ENCODE results near the gene PARD3. TPM values are rescaled to one million over a fixed set of nuclear protein-coding genes. Genes with fewer than 3 reads are reported as not detected.

The PARD3 gene
- polyA plus RNA-seq, 1 donor from 2014 or later: 12.4 TPM

DNA sequence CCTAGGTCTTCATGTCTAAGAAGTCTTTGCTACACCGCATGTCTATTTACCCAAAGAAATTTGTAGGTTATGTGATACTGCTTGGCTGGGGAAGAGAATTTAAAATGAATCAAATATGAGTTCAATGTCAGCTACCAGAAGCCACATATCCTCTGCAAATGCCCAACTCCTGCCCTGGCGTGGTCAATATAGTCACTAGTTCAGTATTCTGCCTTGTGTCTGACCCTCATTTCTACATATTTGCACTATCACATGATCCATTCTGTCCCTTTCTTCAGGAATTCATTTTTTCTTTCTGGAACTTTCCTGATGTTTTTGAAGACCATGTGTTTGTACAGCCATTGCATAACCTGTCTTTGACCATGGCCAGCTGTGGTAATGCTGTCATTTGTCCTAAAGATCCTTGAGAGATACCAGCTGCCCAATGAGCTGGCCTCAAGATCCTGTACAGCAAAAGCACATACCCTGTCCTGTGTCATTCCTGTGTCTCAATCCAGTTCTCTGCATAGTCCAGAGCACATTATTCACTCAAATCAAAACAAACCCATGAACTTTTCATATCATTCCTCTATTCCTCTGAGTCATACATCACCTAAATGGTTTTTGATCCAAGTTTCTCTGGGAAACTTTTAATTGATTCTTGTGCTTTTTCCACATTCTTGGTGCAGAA, 524.5 kb downstream of the PARD3 start:
- H3K36me3 ChIP-seq (ENCODE audit: insufficient read depth, low read length): no peaks in the 10 kb centered on the region
- no peaks in the 10 kb centered on the region for H3K9me2 ChIP-seq (ENCODE audit: insufficient read depth, low read length)
- no peak overlapping the region for H3K4me3 ChIP-seq (ENCODE audit: low read length)
- H4K20me1 ChIP-seq (ENCODE audit: insufficient read depth): no peaks in the 10 kb centered on the region
- H2AFZ ChIP-seq (ENCODE audit: low read depth, low read length): no peak overlapping the region
- no peak overlapping the region for H3K27ac ChIP-seq (ENCODE audit: low read length)
- H3K79me2 ChIP-seq (replicated peaks; ENCODE audit: insufficient read depth, low read length): no peaks in the 10 kb centered on the region
- H3F3A ChIP-seq (ENCODE audit: insufficient read depth, low read length, poor library complexity, severe bottlenecking): peaks cover 4% of the 10 kb centered on the region
- H3K4me2 ChIP-seq (ENCODE audit: low read length): no peak overlapping the region
- no peaks in the 10 kb centered on the region for H3K27me3 ChIP-seq (ENCODE audit: insufficient read depth, low read depth, low read length)
- no peaks in the 10 kb centered on the region for H3K9me3 ChIP-seq (ENCODE audit: low read length)
- TF ChIP-seq, protein P1, sequence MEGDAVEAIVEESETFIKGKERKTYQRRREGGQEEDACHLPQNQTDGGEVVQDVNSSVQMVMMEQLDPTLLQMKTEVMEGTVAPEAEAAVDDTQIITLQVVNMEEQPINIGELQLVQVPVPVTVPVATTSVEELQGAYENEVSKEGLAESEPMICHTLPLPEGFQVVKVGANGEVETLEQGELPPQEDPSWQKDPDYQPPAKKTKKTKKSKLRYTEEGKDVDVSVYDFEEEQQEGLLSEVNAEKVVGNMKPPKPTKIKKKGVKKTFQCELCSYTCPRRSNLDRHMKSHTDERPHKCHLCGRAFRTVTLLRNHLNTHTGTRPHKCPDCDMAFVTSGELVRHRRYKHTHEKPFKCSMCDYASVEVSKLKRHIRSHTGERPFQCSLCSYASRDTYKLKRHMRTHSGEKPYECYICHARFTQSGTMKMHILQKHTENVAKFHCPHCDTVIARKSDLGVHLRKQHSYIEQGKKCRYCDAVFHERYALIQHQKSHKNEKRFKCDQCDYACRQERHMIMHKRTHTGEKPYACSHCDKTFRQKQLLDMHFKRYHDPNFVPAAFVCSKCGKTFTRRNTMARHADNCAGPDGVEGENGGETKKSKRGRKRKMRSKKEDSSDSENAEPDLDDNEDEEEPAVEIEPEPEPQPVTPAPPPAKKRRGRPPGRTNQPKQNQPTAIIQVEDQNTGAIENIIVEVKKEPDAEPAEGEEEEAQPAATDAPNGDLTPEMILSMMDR (IDR thresholded peaks at IDR 0.05; ENCODE audit: poor library complexity, severe bottlenecking): no peak
- TF ChIP-seq RAD21 (conservative IDR thresholded peaks at IDR 0.05) (no peak), POLR2AphosphoS5 (IDR thresholded peaks at IDR 0.05) (no peak), SMC3 (conservative IDR thresholded peaks at IDR 0.05; ENCODE audit: poor library complexity) (no peak), EP300 (conservative IDR thresholded peaks at IDR 0.05; ENCODE audit: poor library complexity, severe bottlenecking) (no peak), EZH2 (IDR thresholded peaks at IDR 0.05; ENCODE audit: borderline replicate concordance, insufficient read depth, low read length, poor library complexity, severe bottlenecking) (no peak), TAF1 (IDR thresholded peaks at IDR 0.05; ENCODE audit: low read depth) (no peak), MXI1 (conservative IDR thresholded peaks at IDR 0.05; ENCODE audit: poor library complexity, severe bottlenecking) (no peak)
- TF ChIP-seq, protein P2, sequence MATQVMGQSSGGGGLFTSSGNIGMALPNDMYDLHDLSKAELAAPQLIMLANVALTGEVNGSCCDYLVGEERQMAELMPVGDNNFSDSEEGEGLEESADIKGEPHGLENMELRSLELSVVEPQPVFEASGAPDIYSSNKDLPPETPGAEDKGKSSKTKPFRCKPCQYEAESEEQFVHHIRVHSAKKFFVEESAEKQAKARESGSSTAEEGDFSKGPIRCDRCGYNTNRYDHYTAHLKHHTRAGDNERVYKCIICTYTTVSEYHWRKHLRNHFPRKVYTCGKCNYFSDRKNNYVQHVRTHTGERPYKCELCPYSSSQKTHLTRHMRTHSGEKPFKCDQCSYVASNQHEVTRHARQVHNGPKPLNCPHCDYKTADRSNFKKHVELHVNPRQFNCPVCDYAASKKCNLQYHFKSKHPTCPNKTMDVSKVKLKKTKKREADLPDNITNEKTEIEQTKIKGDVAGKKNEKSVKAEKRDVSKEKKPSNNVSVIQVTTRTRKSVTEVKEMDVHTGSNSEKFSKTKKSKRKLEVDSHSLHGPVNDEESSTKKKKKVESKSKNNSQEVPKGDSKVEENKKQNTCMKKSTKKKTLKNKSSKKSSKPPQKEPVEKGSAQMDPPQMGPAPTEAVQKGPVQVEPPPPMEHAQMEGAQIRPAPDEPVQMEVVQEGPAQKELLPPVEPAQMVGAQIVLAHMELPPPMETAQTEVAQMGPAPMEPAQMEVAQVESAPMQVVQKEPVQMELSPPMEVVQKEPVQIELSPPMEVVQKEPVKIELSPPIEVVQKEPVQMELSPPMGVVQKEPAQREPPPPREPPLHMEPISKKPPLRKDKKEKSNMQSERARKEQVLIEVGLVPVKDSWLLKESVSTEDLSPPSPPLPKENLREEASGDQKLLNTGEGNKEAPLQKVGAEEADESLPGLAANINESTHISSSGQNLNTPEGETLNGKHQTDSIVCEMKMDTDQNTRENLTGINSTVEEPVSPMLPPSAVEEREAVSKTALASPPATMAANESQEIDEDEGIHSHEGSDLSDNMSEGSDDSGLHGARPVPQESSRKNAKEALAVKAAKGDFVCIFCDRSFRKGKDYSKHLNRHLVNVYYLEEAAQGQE (IDR thresholded peaks at IDR 0.05; ENCODE audit: borderline replicate concordance): no peak
- H3K9ac ChIP-seq (ENCODE audit: low read length): no peak overlapping the region

DNA sequence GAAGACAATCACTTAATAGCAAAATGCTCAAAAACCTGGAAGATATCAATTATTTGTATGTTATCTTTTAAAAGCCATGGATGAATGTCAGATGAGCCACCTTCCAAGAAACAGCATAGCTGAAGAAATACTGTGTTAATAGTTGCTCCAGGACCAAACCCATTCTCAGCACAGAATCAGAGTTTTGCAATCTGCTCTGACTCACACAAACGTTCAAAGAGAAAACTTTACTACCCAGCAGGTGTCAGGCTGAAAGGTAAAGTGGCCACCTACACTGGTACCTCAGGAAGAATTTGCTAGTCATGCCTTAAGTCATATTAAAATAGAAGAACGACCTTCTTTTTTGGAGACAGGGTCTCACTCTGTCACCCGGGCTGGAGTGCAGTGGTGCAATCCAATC, 526.5 kb downstream of the PARD3 start:
- TF ChIP-seq TAF1 (IDR thresholded peaks at IDR 0.05; ENCODE audit: low read depth): no peak
- TF ChIP-seq POLR2AphosphoS5 (IDR thresholded peaks at IDR 0.05): no peak
- TF ChIP-seq, protein P2 (IDR thresholded peaks at IDR 0.05; ENCODE audit: borderline replicate concordance): no peak
- no peak for TF ChIP-seq EP300 (conservative IDR thresholded peaks at IDR 0.05; ENCODE audit: poor library complexity, severe bottlenecking)
- TF ChIP-seq EZH2 (IDR thresholded peaks at IDR 0.05; ENCODE audit: borderline replicate concordance, insufficient read depth, low read length, poor library complexity, severe bottlenecking): no peak
- TF ChIP-seq SMC3 (conservative IDR thresholded peaks at IDR 0.05; ENCODE audit: poor library complexity): no peak
- TF ChIP-seq, protein P1 (IDR thresholded peaks at IDR 0.05; ENCODE audit: poor library complexity, severe bottlenecking): no peak
- TF ChIP-seq RAD21 (conservative IDR thresholded peaks at IDR 0.05): no peak
- no peak for TF ChIP-seq MXI1 (conservative IDR thresholded peaks at IDR 0.05; ENCODE audit: poor library complexity, severe bottlenecking)
- no peaks in the 10 kb centered on the region for H3K79me2 ChIP-seq (replicated peaks; ENCODE audit: insufficient read depth, low read length)
- H3K4me3 ChIP-seq (ENCODE audit: low read length): no peak overlapping the region
- H3K9me2 ChIP-seq (ENCODE audit: insufficient read depth, low read length): no peaks in the 10 kb centered on the region
- no peak overlapping the region for H3K27ac ChIP-seq (ENCODE audit: low read length)
- no peaks in the 10 kb centered on the region for H3K9me3 ChIP-seq (ENCODE audit: low read length)
- no peak overlapping the region for H2AFZ ChIP-seq (ENCODE audit: low read depth, low read length)
- no peak overlapping the region for H3K9ac ChIP-seq (ENCODE audit: low read length)
- no peaks in the 10 kb centered on the region for H3K36me3 ChIP-seq (ENCODE audit: insufficient read depth, low read length)
- peaks cover 4% of the 10 kb centered on the region for H3F3A ChIP-seq (ENCODE audit: insufficient read depth, low read length, poor library complexity, severe bottlenecking)
- no peaks in the 10 kb centered on the region for H3K27me3 ChIP-seq (ENCODE audit: insufficient read depth, low read depth, low read length)
- no peak overlapping the region for H3K4me2 ChIP-seq (ENCODE audit: low read length)
- H4K20me1 ChIP-seq (ENCODE audit: insufficient read depth): no peaks in the 10 kb centered on the region
